Endometrial microvascular endothelial cells (primary cell): ENCODE measurements around the gene SPCS3. TPM values are rescaled to one million over a fixed set of nuclear protein-coding genes. Genes with fewer than 3 reads are reported as not detected.

ENCODE experiments used
- total RNA-seq: library from RNA; depleted of rRNA; stranded (reverse); fragments of >200 nt; gene quantifications from one replicate; pipeline ENCODE4 v1.2.3, GENCODE V29; 2015; ENCODE audit errors: inconsistent ontology term

The SPCS3 gene
- total RNA-seq, 1 donor from 2014 or later: 122 TPM

Other genes starting within 250 kb of the SPCS3 start
- not detected for gene SPATA4, start 124.4 kb upstream of the SPCS3 start, total RNA-seq
- not detected for gene ASB5, start 50.7 kb upstream of the SPCS3 start, total RNA-seq